Progenitor cell of endocrine pancreas (in vitro differentiated cells): ENCODE results near the gene POU3F1. TPM values are rescaled to one million over a fixed set of nuclear protein-coding genes. Genes with fewer than 3 reads are reported as not detected.

ENCODE experiments used
- DNase-seq: peaks from one replicate; pipeline ENCODE4 v3.0.0; 2021; ENCODE audit warnings: low spot score; ENCODE audit not compliant: unreplicated experiment
- H3K27ac Mint-ChIP-seq: 2 replicates; pipeline ENCODE4 v1.8.0; 2021; ENCODE audit warnings: mild to moderate bottlenecking, moderate library complexity, mixed read lengths
- H3K27me3 Mint-ChIP-seq: 2 replicates; pipeline ENCODE4 v1.8.0; 2021; ENCODE audit warnings: mixed read lengths
- H3K36me3 Mint-ChIP-seq: 2 replicates; pipeline ENCODE4 v1.8.0; 2022; ENCODE audit warnings: mixed read lengths; ENCODE audit not compliant: insufficient read depth
- H3K4me1 Mint-ChIP-seq: 2 replicates; pipeline ENCODE4 v1.8.0; 2021; ENCODE audit warnings: low read depth, mixed read lengths
- H3K4me3 Mint-ChIP-seq: 2 replicates; pipeline ENCODE4 v1.8.0; 2021; ENCODE audit warnings: low read depth, mild to moderate bottlenecking, moderate library complexity, mixed read lengths
- H3K9me3 Mint-ChIP-seq: 2 replicates; pipeline ENCODE4 v1.8.0; 2021; ENCODE audit warnings: low read depth, mixed read lengths
- total RNA-seq: library from RNA; stranded (reverse); gene quantifications from 2 replicates; pipeline ENCODE4 v1.2.1, GENCODE V29; 2021
- TF ChIP-seq, protein P1 (sequence below): fragments of 200-600 bp; sonication (generic); IDR thresholded peaks from one replicate; pipeline ENCODE4 v1.5.0; 2021; ENCODE audit warnings: antibody characterized with exemption, mild to moderate bottlenecking; ENCODE audit not compliant: unreplicated experiment

Gene POU3F1
- total RNA-seq, 1 donor from 2014 or later, result 0.43 TPM

DNA sequence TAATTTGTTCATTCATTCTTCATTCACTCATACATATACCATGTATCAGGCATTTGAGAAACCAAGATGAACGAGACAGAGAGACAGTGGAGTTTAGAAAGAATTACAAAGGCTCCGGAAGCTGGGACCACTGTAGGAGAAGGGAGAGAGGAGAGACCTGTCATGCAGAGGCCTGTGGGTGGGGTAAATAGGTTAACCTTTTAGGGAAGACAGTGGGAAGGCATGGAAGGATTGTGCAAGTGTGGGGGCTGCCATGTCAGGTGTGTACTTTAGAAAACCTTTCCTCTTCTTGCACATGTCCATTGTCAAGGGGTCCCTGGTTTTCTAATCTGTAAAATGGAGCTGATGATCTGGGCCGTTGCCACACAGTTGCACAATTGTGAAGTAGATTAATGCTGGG is 44.2 kb upstream of the POU3F1 start:
- Mint-ChIP-seq H3K4me1 (no peaks in the 10 kb centered on the region), H3K9me3 (no peaks in the 10 kb centered on the region), H3K36me3 (no peaks in the 10 kb centered on the region), H3K27me3 (peaks cover 45% of the 10 kb centered on the region), H3K4me3 (no peak overlapping the region), H3K27ac (no peak overlapping the region)
- TF ChIP-seq, protein P1, sequence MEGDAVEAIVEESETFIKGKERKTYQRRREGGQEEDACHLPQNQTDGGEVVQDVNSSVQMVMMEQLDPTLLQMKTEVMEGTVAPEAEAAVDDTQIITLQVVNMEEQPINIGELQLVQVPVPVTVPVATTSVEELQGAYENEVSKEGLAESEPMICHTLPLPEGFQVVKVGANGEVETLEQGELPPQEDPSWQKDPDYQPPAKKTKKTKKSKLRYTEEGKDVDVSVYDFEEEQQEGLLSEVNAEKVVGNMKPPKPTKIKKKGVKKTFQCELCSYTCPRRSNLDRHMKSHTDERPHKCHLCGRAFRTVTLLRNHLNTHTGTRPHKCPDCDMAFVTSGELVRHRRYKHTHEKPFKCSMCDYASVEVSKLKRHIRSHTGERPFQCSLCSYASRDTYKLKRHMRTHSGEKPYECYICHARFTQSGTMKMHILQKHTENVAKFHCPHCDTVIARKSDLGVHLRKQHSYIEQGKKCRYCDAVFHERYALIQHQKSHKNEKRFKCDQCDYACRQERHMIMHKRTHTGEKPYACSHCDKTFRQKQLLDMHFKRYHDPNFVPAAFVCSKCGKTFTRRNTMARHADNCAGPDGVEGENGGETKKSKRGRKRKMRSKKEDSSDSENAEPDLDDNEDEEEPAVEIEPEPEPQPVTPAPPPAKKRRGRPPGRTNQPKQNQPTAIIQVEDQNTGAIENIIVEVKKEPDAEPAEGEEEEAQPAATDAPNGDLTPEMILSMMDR, result no peak
- DNase-seq, result no peak

DNA sequence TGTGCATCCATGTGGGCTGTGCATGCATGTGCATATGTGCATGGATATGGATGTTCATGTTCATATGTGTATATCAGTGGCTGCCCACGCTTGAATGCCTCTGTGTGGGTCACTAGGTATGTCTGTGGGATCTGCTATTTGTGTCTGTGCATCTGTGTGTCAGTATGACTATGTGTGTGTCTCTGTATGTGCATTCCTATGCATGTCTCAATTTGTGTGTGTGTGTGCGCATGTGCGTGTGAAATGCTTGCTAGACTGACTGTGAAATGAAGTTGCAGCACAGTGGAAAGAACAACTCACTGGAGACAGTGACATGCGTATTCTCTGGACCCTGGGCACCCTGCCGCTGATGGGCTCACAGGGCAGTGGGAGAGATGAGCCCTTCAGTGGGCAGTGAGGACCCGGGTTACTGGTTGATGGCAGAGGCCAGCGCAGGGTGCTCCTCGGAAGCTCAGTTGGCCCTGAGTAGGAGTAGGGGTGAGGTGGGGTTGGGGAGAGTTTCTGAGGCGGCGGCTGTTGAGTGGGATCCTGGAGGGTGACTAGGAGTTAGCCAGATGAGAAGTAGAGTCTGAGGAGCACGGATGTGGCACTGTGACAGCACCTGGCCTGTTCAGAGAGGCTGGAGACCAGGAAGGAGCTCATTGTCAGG is 43.2 kb upstream of the POU3F1 start:
- H3K4me1 Mint-ChIP-seq, result no peaks in the 10 kb centered on the region
- no peaks in the 10 kb centered on the region for H3K36me3 Mint-ChIP-seq
- H3K27me3 Mint-ChIP-seq, result peaks cover 42% of the 10 kb centered on the region
- TF ChIP-seq, protein P1, result no peak
- no peak overlapping the region for H3K27ac Mint-ChIP-seq
- H3K4me3 Mint-ChIP-seq, result no peak overlapping the region
- no peak for DNase-seq
- H3K9me3 Mint-ChIP-seq, result no peaks in the 10 kb centered on the region

DNA sequence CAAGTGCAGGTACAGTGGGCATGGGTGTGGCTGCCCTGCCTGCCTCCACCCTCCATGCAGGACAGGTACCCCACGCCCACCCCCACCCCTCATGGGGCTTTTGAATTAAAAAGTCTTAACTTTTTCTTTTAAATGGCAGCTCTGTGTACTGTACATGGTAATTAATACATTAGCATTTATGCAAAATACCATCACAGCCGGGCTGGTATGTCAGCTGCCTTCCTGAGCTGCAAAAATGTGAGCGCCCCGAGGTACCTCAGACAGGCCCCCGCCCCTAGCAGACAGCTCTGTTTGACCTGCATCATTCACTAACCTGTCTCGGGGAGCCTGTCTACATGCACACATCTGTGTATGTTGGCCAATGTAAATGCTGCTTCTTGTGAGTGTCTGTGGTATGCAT is 42.2 kb upstream of the POU3F1 start:
- H3K36me3 Mint-ChIP-seq, result no peaks in the 10 kb centered on the region
- TF ChIP-seq, protein P1, result no peak
- DNase-seq, result no peak
- no peak overlapping the region for H3K4me3 Mint-ChIP-seq
- H3K4me1 Mint-ChIP-seq, result no peaks in the 10 kb centered on the region
- H3K27me3 Mint-ChIP-seq, result peaks cover 38% of the 10 kb centered on the region
- H3K9me3 Mint-ChIP-seq, result no peaks in the 10 kb centered on the region
- H3K27ac Mint-ChIP-seq, result no peak overlapping the region

DNA sequence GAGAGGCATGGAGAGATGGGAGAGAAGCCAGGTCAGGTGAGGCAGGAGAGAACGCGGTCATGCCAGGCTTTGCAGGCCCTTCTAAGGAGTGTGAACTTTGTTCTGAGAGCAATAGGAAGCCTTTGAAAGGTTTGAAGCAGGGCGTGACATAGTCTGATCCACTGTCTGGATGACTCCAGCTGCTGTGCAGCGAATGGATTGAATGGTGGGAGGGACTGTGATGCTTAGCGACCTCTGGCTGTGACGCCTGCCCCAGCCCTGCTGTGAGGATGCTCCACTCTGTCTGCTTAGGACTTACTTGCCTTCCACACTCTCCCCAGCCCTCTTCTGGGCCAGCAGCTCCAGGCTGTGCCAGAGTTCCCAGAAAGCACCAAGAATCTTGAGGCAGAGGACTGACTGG is 41.8 kb upstream of the POU3F1 start:
- TF ChIP-seq, protein P1, result no peak

DNA sequence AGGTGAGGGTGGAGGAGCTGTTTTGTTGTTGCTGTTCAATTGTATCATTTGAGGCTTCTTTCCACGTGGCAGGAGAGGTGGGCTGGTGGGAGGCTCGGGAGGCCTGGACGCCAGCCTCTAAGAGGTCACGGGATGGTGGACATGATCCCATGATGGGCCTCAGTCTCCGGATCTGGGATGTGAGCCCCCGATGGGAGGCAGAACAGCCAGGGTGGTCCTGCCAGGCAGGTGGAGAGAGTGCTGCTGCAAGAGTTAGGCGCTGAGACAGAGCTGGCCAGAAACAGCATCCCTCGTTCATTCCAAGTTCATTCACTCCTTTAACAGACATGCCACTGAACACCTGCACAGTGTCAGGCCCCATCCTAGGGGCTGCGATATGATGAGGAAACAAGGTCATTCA is 41.1 kb upstream of the POU3F1 start:
- Mint-ChIP-seq H3K9me3 (no peaks in the 10 kb centered on the region), H3K4me1 (no peaks in the 10 kb centered on the region), H3K4me3 (no peak overlapping the region), H3K27me3 (peaks cover 29% of the 10 kb centered on the region), H3K27ac (no peak overlapping the region), H3K36me3 (no peaks in the 10 kb centered on the region)
- TF ChIP-seq, protein P1, result no peak
- DNase-seq, result no peak

More for the DNA sequence above, 41.8 kb upstream of the POU3F1 start:
- Mint-ChIP-seq H3K36me3 (no peaks in the 10 kb centered on the region), H3K9me3 (no peaks in the 10 kb centered on the region), H3K4me3 (no peak overlapping the region), H3K4me1 (no peaks in the 10 kb centered on the region), H3K27ac (no peak overlapping the region), H3K27me3 (peaks cover 34% of the 10 kb centered on the region)
- DNase-seq, result no peak
